NCI-H446 (cell line): ENCODE results near the gene SMIM10L2A.
"Not testable (repeated sequence)": the region's sequence is repeated elsewhere in the genome, so short reads cannot be mapped to it uniquely, and the experiment has no call there.

Experiments used
- DNase-seq, 2 experiments: peaks; one replicate each; lab custom pipeline; 2025; lab: John Stamatoyannopoulos, UW

The SMIM10L2A gene

DNA sequence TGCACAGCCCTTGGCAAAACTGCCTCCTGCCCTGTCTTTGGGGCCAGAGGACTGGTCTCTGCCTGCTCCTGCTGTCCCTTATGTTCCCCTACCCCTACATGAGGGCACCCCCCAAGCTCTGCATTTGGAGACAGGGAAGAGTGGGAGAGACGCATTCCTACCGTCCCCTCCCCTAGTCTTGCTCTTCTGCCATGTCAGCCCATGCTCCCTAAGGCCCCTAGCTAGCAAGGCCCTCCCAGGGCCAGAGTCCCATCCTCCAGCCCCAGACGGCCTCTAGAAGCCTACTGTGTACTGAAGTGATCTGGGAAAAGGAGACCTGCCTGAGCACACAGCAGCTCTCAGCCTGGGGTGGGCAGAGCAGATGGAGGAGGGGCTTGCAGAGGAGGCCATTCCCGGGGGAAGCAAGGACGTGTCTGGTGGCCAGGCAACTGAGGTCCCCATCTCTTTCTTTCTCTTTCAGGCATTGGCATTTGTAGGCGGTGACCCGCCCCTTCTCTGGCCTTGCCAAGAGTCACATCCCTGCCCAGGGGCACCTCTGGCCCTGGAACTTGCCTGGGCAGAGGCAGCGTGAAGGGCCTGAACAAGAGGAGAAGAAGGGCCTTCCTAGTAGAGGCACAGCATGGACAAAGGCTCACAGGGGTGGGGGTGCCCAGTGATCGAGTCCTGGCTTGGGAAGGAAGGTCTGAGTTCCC is 1.6 kb downstream of the SMIM10L2A start:
- DNase-seq = not testable (repeated sequence)

GRCh38 chrX:135424469-135424868 is 2.7 kb downstream of the SMIM10L2A start:
- no peak for DNase-seq

DNA sequence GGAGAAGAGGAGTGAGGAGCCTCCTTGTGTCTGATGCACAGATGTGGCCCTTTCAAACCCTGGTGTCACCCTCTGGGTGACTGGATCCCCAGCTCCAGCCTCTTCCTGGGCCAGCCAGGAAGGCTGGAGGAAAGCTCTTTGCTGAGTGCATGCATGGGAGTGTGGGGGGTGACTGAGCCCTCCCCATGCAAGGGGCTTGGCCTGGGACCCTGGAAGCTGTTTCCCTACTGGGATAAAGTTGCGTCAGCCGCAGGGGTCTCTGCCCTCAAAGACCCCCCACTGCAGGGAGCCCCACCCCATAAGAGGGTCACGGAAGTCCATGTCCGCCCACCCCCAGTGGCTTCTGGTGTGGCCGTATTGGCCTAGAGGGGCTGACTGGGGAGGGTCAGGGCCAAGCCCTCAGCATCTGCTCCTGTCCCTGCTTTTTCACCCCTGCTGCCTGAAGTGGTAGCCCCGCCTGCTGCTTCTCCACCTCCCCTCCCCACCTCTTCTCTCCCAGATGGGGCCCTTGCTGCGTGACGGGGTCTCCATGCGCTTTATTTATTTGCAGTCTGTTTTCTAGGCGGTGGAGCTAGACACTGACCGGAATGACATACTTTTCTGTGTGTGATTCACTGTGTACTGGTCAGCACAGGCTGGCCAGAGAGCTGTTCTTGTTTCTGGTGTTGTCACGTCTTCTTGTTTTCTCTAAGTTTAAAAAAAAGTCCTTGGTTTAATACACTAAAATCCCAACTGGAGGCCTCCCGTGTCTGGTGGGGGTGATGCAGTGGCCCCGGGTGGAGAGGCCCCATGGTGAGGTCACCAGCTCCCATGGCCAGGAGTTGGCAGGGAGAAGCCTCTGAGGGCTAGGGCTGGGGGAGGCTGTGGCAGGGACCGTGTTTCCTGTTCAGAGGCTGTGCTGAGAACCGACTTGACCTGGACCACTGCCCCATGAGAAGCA is 3.6 kb downstream of the SMIM10L2A start:
- no peak for DNase-seq

DNA sequence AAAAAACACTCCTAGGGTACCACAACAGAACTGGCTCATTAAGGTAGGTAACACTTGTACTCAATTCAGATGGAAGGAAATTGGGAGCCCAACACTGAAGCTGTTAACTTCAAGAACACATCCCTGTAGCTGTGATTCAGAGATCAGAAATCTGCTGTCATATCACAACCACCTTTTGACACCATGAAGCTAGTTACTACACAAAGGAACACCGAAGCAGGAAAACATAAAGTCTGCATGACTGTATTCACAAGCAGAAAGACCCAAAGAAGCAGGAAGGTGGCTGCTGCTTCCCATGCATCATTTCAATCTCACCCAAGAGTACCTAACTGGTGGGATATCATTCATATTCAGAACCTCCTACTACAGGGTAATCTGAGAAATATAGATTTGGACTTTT is 7.7 kb downstream of the SMIM10L2A start:
- no peak for DNase-seq

- no peak for DNase-seq
Measured at GRCh38 chrX:135431886-135432285, 10.1 kb downstream of the SMIM10L2A start.

DNA sequence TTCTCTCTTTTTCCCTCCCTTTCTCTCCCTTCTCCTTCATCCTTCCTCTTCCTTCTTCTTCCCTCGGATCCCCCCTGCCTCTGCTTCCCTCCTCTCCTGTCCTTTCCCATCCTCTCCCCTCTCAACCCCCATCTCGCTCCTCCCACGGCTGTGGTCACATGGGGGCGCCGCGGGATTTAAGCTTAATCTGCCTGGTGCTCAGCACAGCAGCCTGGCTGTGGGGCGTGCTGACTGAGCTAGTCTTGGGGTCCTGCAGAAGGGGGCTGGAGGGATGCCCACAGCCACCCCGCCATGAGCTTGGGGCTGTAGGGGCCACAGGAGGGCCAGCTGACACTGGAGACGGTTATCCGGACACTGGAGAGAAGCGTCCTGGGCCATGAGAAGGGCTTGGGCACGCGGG is 10.7 kb downstream of the SMIM10L2A start:
- no peak for DNase-seq

- no peak for DNase-seq
Measured at GRCh38 chrX:135432881-135433521, 11.3 kb downstream of the SMIM10L2A start.

DNA sequence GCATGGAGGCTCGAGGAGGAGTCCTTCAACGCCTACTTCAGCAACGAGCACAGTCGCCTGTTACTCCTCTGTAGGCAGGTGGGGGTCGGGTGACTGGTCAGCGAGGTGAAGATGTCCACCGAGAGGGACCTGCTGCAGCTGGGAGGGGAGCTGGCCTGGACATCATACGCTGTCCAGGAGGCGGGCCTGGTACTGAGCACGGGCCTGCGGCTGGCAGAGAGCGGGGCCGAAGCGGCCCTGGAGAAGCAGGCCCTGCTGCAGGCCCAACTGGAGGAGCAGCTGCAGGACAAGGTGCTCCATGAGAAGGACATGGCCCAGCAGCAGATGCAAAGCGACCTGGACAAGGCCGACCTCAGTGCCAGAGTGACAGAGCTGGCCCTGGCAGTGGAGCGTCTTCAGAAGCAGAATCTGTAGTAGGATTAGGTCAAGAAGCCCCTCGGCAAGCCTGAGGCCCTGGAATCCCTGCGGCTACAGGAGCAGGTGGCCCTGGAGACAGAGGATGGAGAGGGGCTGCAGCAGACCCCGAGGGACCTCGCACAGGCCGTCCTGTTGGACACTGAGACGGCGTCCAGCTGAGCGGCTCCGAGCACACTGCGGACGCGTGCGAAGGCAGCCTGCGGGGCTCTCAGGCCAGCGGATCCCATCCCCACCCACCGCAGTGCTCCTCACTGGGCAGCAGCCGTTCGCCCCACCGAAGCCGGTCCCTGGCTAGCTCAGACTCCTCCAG is 11.9 kb downstream of the SMIM10L2A start:
- DNase-seq = no peak

DNA sequence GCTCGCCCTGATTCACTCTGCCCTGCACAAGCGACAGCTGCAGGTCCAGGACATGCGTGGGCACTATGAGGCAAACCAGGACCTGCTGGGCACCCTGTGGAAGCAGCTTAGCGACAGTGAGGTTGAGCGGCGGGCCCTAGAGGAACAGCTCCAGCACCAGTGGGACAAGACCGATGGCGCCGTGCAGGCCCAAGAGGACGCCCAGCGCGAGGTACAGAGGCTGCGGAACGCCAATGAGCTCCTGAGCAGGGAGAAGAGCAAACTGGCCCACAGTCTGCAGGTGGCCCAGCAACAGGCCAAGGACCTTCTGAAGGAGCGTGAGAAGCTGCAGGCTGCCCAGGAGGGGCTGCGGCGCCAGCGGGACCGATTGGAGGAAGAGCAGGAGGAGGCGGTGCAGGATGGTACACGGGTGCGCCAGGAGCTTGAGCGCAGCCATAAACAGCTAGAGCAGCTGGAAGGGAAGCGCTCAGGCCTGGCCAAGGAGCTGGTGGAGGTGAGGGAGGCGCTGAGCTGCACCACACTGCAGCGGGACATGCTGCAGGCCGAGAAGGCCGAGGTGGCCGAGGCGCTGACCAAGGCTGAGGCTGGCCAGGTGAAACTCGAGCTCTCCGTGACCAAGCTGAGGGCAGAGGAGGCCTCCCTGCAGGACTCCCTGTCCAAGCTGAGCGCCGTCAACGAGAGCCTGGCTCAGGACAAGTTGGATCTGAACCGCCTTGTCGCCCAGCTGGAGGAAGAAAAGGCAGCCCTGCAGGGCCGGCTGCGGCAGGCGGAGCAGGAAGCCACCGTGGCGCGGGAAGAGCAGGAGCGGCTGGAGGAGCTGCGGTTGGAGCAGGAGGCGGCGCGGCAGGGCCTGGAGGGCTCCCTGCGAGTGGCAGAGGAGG is 12.8 kb downstream of the SMIM10L2A start:
- DNase-seq = no peak

- no peak for DNase-seq
Measured at GRCh38 chrX:135435139-135435922, 13.6 kb downstream of the SMIM10L2A start.

GRCh38 chrX:135435933-135436332 is 14.2 kb downstream of the SMIM10L2A start:
- no peak for DNase-seq

- no peak for DNase-seq
Measured at GRCh38 chrX:135436456-135436855, 14.7 kb downstream of the SMIM10L2A start.

DNA sequence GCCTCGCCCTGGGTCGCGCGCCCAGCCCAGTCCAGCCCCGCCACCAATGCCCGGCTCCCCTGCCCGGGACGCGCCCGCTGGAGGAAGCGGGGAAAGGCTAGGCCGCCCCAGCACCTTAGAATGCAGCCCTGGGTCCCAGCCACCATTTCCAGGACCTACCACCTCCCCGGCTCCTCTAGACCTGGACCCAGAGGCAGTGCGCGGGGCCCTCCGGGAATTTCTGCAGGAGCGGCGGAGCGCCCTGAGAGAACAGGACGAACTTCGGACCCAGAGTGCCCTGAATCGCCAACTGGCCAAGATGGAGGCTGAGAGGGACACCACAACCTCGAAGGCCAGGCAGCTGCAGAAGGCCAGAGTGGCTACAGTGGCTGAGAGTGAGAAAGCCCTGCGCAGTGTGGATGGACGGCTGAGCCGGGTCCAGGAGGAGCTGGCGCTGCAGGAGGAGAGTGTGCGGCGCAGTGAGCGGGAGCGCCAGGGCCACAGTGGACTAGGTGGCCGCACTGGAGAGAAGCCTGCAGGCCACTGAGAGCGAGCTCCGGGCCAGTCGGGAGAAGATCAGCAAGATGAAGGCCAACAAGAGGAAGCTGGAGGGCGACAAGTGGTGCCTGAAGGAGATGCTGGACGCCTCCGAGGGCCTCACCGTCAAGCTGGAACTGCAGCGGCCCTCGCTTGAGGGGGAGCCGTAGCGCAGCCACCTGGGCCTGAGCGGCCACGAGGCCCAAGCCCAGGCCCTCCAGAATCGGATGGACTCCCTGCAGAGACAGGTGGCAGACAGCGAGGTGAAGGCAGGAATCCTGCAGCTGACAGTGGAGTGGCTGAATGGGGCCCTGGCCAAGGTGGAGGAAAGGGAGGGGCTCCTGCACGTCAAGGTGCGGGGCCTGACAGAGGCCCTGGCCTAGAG is 15.5 kb downstream of the SMIM10L2A start:
- no peak for DNase-seq

- DNase-seq = no peak
Measured at GRCh38 chrX:135437867-135438733, 16.4 kb downstream of the SMIM10L2A start.

DNA sequence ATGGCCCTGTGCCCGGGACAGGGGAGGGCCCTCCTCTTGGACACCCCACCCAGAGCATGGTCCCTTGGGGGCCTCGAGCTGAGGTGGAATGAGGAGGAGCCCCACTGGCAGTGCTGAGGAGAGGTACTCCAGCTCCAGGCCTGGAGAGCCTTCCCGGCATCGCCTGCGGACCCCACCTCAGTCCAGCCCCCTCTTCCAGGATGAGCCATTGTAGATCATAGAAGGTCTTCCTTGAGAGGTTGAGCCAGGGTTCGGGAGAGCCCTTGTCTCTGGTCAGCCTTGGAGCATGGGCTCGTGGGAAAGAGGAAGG is 16.9 kb downstream of the SMIM10L2A start:
- DNase-seq = no peak

- DNase-seq = no peak
Measured at GRCh38 chrX:135449637-135450550, 28.1 kb downstream of the SMIM10L2A start.

DNA sequence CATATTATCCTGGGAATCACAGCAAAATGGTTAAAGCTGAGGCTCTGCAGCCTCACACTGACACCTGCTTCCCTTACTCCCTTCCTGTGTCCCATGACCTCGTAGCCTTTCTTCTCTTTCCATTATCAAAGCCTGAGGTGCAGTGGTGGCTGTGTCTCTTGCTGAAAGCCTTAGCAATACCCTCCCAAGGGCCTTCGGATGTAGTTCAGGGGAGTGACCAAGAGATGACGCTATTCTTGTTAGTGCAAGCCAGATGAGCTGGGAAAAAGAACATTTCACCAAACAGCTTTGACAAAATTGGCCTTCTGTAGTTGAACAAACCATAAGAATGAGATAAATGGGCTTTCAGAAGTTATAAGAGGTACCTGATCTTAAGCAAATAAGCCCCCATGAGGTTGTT is 31.6 kb downstream of the SMIM10L2A start:
- no peak for DNase-seq
